ENCODE results near the gene CARMIL3.

Gene CARMIL3

GRCh38 chr14:24059841-24060388 is 8.1 kb downstream of the CARMIL3 start:
- H3K27ac ChIP-seq (replicated peaks), result no peak overlapping the region
- no peak for DNase-seq (ENCODE audit: low read depth in 1 of 2, low spot score in 1 of 2)
- no peaks in the 10 kb centered on the region for H3K27me3 ChIP-seq (ENCODE audit: insufficient read depth, poor library complexity, severe bottlenecking)
- H3K4me3 ChIP-seq (replicated peaks; ENCODE audit: insufficient read depth, low read length), result no peak overlapping the region
- TF ChIP-seq CTCF (IDR thresholded peaks at IDR 0.05; ENCODE audit: insufficient read depth, low read length) (no peak), POLR2AphosphoS5 (IDR thresholded peaks at IDR 0.05; ENCODE audit: low read depth) (no peak), GABPA (IDR thresholded peaks at IDR 0.05; ENCODE audit: low read depth) (no peak)

- no peak for DNase-seq (ENCODE audit: low read depth in 1 of 2, low spot score in 1 of 2)
- no peak overlapping the region for H3K4me3 ChIP-seq (replicated peaks; ENCODE audit: insufficient read depth, low read length)
- H3K27me3 ChIP-seq (ENCODE audit: insufficient read depth, poor library complexity, severe bottlenecking), result no peaks in the 10 kb centered on the region
- TF ChIP-seq CTCF (IDR thresholded peaks at IDR 0.05; ENCODE audit: insufficient read depth, low read length) (no peak), POLR2AphosphoS5 (IDR thresholded peaks at IDR 0.05; ENCODE audit: low read depth) (no peak), REST (IDR thresholded peaks at IDR 0.05; ENCODE audit: insufficient replicate concordance, low read depth) (no peak), SPI1 (IDR thresholded peaks at IDR 0.05; ENCODE audit: borderline replicate concordance, low read depth) (no peak), GABPA (IDR thresholded peaks at IDR 0.05; ENCODE audit: low read depth) (no peak)
- no peak overlapping the region for H3K27ac ChIP-seq (replicated peaks)
Measured at GRCh38 chr14:24060443-24060842, 8.6 kb downstream of the CARMIL3 start.

- no peak overlapping the region for H3K27ac ChIP-seq (replicated peaks)
- TF ChIP-seq SPI1 (IDR thresholded peaks at IDR 0.05; ENCODE audit: borderline replicate concordance, low read depth), result no peak
- TF ChIP-seq REST (IDR thresholded peaks at IDR 0.05; ENCODE audit: insufficient replicate concordance, low read depth), result no peak
- TF ChIP-seq POLR2AphosphoS5 (IDR thresholded peaks at IDR 0.05; ENCODE audit: low read depth), result no peak
- no peak for TF ChIP-seq CTCF (IDR thresholded peaks at IDR 0.05; ENCODE audit: insufficient read depth, low read length)
- no peak for TF ChIP-seq GABPA (IDR thresholded peaks at IDR 0.05; ENCODE audit: low read depth)
- no peak for DNase-seq (ENCODE audit: low read depth in 1 of 2, low spot score in 1 of 2)
- no peaks in the 10 kb centered on the region for H3K27me3 ChIP-seq (ENCODE audit: insufficient read depth, poor library complexity, severe bottlenecking)
- H3K4me3 ChIP-seq (replicated peaks; ENCODE audit: insufficient read depth, low read length), result no peak overlapping the region
Measured at GRCh38 chr14:24060984-24061913, 9.4 kb downstream of the CARMIL3 start.
